Gastroesophageal sphincter (tissue), 4 donors: ENCODE results near the gene SLCO3A1. TPM values are rescaled to one million over a fixed set of nuclear protein-coding genes. Genes with fewer than 3 reads are reported as not detected.

Experiments
- ATAC-seq: fragments of 150-250 bp; one replicate; pipeline ENCODE4 v1.9.1; 2016; ENCODE audit warnings: mild to moderate bottlenecking, moderate library complexity
- H3K27ac ChIP-seq, 4 donors: fragments of 200-600 bp; sonication (generic) in 3 of 4; 1 replicate in 3 of 4; 2 replicates in 1 of 4; pipeline ENCODE4 v1.5.1; 2016 to 2019
- H3K27me3 ChIP-seq: fragments of 200-600 bp; sonication (generic); one replicate; pipeline ENCODE4 v1.5.1; 2019
- H3K36me3 ChIP-seq, 2 donors: fragments of 200-600 bp; sonication (generic); one replicate each; pipeline ENCODE4 v1.5.1; 2019; ENCODE audit warnings: control low read depth in 1 of 2
- H3K4me1 ChIP-seq, 3 donors: fragments of 200-600 bp; sonication (generic); 1 replicate in 2 of 3; 2 replicates in 1 of 3; pipeline ENCODE4 v1.5.1; 2016 to 2019; ENCODE audit warnings: control low read depth in 2 of 3
- H3K4me3 ChIP-seq, 2 donors: fragments of 200-600 bp; sonication (generic); one replicate each; pipeline ENCODE4 v1.5.1; 2019; ENCODE audit warnings: mild to moderate bottlenecking in 1 of 2, moderate library complexity in 1 of 2
- H3K9me3 ChIP-seq, 3 donors: fragments of 200-600 bp; sonication (generic); one replicate each; pipeline ENCODE4 v1.5.1; 2017 to 2019; ENCODE audit warnings: control low read depth in 2 of 3
- CTCF ChIP-seq, 4 experiments: fragments of 200-600 bp in 2 of 4; fragments of 450-650 bp in 2 of 4; sonication (generic) in 1 of 4; IDR thresholded peaks; one replicate each; pipeline ENCODE4 v1.5.1; 2017 to 2019; ENCODE audit warnings: antibody characterized with exemption in 4 of 4, mild to moderate bottlenecking in 2 of 4, moderate library complexity in 2 of 4
- EP300 ChIP-seq: sonication (generic); formaldehyde crosslinking; IDR thresholded peaks from one replicate; pipeline ENCODE4 v1.6.1; 2017; ENCODE audit warnings: antibody characterized with exemption, mild to moderate bottlenecking
- POLR2A ChIP-seq, 2 donors: fragments of 450-650 bp; IDR thresholded peaks; one replicate each; pipeline ENCODE4 v1.6.1; 2017; ENCODE audit warnings: antibody characterized with exemption in 2 of 2, mild to moderate bottlenecking in 2 of 2, moderate library complexity in 1 of 2
- POLR2AphosphoS5 ChIP-seq: sonication (generic); formaldehyde crosslinking; IDR thresholded peaks from one replicate; pipeline ENCODE4 v1.6.1; 2017; ENCODE audit warnings: antibody characterized with exemption
- WGBS, 2 donors: methylation state at CpG; one replicate each; pipeline ENCODE4 v1.1.5; 2018; ENCODE audit warnings: low coverage in 1 of 2; 5-methylcytosine and 5-hydroxymethylcytosine counted together
- total RNA-seq, 4 donors: library from RNA; depleted of rRNA; stranded (reverse); fragments of >200 nt; gene quantifications; one replicate each; pipeline ENCODE4 v1.1.0, GENCODE V29; 2016

Gene SLCO3A1
- total RNA-seq, 4 donors from 2014 or later: 10.1 to 14.4 (median 12.1) TPM

- TF ChIP-seq CTCF (IDR thresholded peaks at IDR 0.05) (no peak), POLR2AphosphoS5 (no peak), POLR2A (IDR thresholded peaks at IDR 0.05) (no peak), EP300 (no peak)
- 46 to 75% methylated on average over 4 to 7 of the region's 7 CpGs for WGBS, 2 donors
- H3K4me3 ChIP-seq: no peak overlapping the region
- H3K36me3 ChIP-seq: no peaks in the 10 kb centered on the region
- no peaks in the 10 kb centered on the region for H3K9me3 ChIP-seq
- no peak overlapping the region for H3K27ac ChIP-seq
- H3K27me3 ChIP-seq: no peaks in the 10 kb centered on the region
- ATAC-seq: no peak
- peaks cover 0 to 6% (median 0%) of the 10 kb centered on the region in 3 donors for H3K4me1 ChIP-seq
Observed at GRCh38 chr15:91983729-91984340, 130.3 kb downstream of the SLCO3A1 start.

- no peak overlapping the region for H3K4me3 ChIP-seq
- H3K4me1 ChIP-seq: peaks cover 0 to 10% (median 0%) of the 10 kb centered on the region in 3 donors
- ATAC-seq: no peak
- no peaks in the 10 kb centered on the region for H3K27me3 ChIP-seq
- 84% methylated on average over 3 of the region's 7 CpGs; no CpG with 5 or more reads in 1 of the 2 donors for WGBS, 2 donors
- no peaks in the 10 kb centered on the region for H3K9me3 ChIP-seq
- TF ChIP-seq POLR2A (IDR thresholded peaks at IDR 0.05) (no peak), POLR2AphosphoS5 (no peak), EP300 (no peak), CTCF (IDR thresholded peaks at IDR 0.05) (no peak)
- no peak overlapping the region for H3K27ac ChIP-seq
- no peaks in the 10 kb centered on the region for H3K36me3 ChIP-seq
Observed at GRCh38 chr15:91985297-91985696, 131.8 kb downstream of the SLCO3A1 start.

- Histone ChIP-seq H3K27ac (no peak overlapping the region), H3K27me3 (no peaks in the 10 kb centered on the region), H3K4me1 (peaks cover 0 to 7% (median 0%) of the 10 kb centered on the region in 3 donors), H3K4me3 (no peak overlapping the region), H3K36me3 (no peaks in the 10 kb centered on the region), H3K9me3 (no peaks in the 10 kb centered on the region)
- no peak for ATAC-seq
- TF ChIP-seq POLR2A (IDR thresholded peaks at IDR 0.05) (no peak), POLR2AphosphoS5 (no peak)
- WGBS, 2 donors: 88 to 89% methylated on average over 8 to 11 of the region's 11 CpGs
Observed at GRCh38 chr15:91988071-91988470, 134.6 kb downstream of the SLCO3A1 start.

GRCh38 chr15:91988655-91989054 is 135.1 kb downstream of the SLCO3A1 start:
- peaks cover 0 to 7% (median 0%) of the 10 kb centered on the region in 3 donors for H3K4me1 ChIP-seq
- no peaks in the 10 kb centered on the region for H3K27me3 ChIP-seq
- ATAC-seq: no peak
- no peak overlapping the region for H3K27ac ChIP-seq
- H3K4me3 ChIP-seq: no peak overlapping the region
- TF ChIP-seq EP300 (no peak), CTCF (IDR thresholded peaks at IDR 0.05) (no peak), POLR2AphosphoS5 (no peak), POLR2A (IDR thresholded peaks at IDR 0.05) (no peak)
- H3K36me3 ChIP-seq: no peaks in the 10 kb centered on the region
- no peaks in the 10 kb centered on the region for H3K9me3 ChIP-seq
- 92 to 97% methylated on average over 3 of the region's 3 CpGs for WGBS, 2 donors

- Histone ChIP-seq H3K4me3 (no peak overlapping the region), H3K4me1 (peaks cover 0 to 7% (median 0%) of the 10 kb centered on the region in 3 donors), H3K9me3 (no peaks in the 10 kb centered on the region), H3K27ac (no peak overlapping the region), H3K36me3 (no peaks in the 10 kb centered on the region), H3K27me3 (no peaks in the 10 kb centered on the region)
- no peak for ATAC-seq
- WGBS, 2 donors: 81 to 93% methylated on average over 4 of the region's 4 CpGs
- TF ChIP-seq CTCF (IDR thresholded peaks at IDR 0.05) (no peak), EP300 (no peak), POLR2A (IDR thresholded peaks at IDR 0.05) (no peak)
Observed at GRCh38 chr15:91989821-91990220, 136.3 kb downstream of the SLCO3A1 start.
